ENCODE measurements around the gene VPS4B. TPM values are rescaled to one million over a fixed set of nuclear protein-coding genes. Genes with fewer than 3 reads are reported as not detected.

VPS4B gene
- total RNA-seq, 3 donors from 2014 or later: 83.8 to 167 (median 116) TPM

DNA sequence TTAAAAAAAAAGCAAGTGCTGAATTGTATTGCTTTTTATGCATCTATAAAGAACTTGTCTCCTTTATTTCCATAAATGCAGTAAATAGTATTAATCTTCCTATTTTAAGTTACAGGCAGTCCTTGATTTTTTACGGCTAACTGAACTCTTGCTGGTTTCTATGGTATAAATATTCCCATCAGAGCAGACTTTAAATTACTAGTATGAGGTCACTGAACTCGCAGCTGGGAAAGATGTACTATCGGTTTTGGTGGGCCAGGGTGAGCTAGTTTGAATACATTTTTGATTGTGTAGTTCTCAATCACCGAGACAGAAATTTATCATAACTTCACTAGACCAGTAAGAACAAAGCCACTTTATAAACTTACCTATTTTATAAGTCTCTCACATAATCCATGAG is 34.4 kb downstream of the VPS4B start:
- H3K9me3 ChIP-seq: no peaks in the 10 kb centered on the region
- intact Hi-C loops (cut with DNase I, micrococcal nuclease): no loop called here
- no peak for ATAC-seq
- DNase-seq: no peak
- H3K4me1 ChIP-seq (ENCODE audit: low read depth): no peaks in the 10 kb centered on the region
- H3K4me3 ChIP-seq: no peak overlapping the region
- H3K36me3 ChIP-seq (ENCODE audit: low read depth): no peaks in the 10 kb centered on the region
- TF ChIP-seq, protein P1, sequence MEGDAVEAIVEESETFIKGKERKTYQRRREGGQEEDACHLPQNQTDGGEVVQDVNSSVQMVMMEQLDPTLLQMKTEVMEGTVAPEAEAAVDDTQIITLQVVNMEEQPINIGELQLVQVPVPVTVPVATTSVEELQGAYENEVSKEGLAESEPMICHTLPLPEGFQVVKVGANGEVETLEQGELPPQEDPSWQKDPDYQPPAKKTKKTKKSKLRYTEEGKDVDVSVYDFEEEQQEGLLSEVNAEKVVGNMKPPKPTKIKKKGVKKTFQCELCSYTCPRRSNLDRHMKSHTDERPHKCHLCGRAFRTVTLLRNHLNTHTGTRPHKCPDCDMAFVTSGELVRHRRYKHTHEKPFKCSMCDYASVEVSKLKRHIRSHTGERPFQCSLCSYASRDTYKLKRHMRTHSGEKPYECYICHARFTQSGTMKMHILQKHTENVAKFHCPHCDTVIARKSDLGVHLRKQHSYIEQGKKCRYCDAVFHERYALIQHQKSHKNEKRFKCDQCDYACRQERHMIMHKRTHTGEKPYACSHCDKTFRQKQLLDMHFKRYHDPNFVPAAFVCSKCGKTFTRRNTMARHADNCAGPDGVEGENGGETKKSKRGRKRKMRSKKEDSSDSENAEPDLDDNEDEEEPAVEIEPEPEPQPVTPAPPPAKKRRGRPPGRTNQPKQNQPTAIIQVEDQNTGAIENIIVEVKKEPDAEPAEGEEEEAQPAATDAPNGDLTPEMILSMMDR (IDR thresholded peaks at IDR 0.05): no peak

DNA sequence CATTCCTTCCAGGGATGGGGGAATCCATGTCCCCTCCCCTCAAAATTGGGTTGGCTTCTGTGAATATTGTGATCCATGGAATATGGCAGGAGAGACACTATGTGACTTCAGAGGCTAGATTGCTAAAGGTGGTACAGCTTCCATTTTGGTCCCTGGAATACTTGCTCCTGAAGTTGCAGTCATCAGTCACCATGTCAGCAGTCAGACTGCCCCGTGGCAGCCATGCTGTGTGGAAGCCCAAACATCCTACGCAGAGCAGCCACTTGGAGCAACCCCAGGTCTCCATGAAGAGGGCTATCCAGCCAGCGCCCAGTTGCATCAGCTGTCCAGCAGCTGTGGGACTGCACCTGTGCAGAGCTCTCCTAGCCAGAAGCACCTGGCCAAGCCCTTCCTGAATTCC is 39.4 kb downstream of the VPS4B start:
- ATAC-seq: no peak
- DNase-seq: no peak
- TF ChIP-seq, protein P1 (IDR thresholded peaks at IDR 0.05): no peak
- Histone ChIP-seq H3K36me3 (ENCODE audit: low read depth) (no peaks in the 10 kb centered on the region), H3K4me1 (ENCODE audit: low read depth) (peaks cover 3% of the 10 kb centered on the region), H3K9me3 (no peaks in the 10 kb centered on the region), H3K4me3 (no peak overlapping the region)
- intact Hi-C loops (cut with DNase I, micrococcal nuclease): no loop called here

DNA sequence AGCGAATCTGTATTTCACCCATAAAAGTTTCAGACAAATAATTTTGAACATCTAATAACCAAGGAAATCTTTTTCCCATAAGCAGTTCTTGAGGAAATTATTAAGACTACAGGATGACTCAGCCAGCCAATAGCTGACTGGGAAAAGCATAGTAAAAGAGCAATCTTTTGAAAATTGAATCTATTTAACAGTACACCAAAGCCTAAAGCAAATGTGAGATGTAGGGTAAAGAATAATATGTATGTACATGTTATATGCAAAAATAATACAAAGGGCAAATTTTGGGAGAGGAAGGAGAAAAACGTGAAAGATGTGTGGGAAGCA is 42.7 kb downstream of the VPS4B start:
- TF ChIP-seq, protein P1 (IDR thresholded peaks at IDR 0.05): no peak
- ATAC-seq (no peak), DNase-seq (no peak)
- no peaks in the 10 kb centered on the region for H3K36me3 ChIP-seq (ENCODE audit: low read depth)
- intact Hi-C loops (cut with DNase I, micrococcal nuclease): no loop called here
- H3K4me1 ChIP-seq (ENCODE audit: low read depth): peaks cover 3% of the 10 kb centered on the region
- no peak overlapping the region for H3K4me3 ChIP-seq
- peaks cover 6% of the 10 kb centered on the region for H3K9me3 ChIP-seq

DNA sequence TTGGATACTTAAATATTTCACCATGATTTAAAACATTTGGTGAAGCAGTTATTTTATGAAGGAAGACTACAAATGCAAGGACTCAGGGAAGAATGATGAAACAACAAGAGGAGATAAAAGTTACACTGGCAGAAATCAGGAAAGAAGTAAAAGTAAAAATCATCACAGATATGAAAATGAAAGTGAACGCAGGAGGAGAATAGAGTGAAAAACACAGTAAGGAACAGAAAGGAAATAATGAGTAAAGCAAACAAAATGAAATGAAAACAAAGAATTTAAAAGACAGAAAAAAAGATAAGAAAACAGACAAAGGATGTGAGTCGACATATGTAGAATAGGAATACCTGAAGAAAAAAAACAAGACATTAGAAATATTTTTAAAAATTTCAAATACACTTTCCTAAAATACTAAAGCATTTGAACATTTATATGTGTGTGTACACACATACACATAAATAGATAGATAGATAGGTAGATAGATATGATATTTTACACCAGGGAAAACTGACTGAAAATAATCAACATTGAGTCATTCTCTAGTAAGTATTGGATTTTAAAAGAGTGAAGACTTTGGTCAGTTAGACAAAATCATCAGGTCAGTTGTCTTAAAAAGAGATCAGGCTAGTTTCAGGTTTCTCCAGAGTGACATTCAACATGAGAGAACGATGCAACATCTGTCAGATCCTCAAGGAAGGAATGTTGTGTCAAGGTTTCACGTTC is 43.2 kb downstream of the VPS4B start:
- DNase-seq: no peak
- Histone ChIP-seq H3K36me3 (ENCODE audit: low read depth) (no peaks in the 10 kb centered on the region), H3K4me3 (no peak overlapping the region), H3K4me1 (ENCODE audit: low read depth) (peaks cover 3% of the 10 kb centered on the region), H3K9me3 (peaks cover 6% of the 10 kb centered on the region)
- ATAC-seq: no peak
- intact Hi-C loops (cut with DNase I, micrococcal nuclease): no loop called here
- TF ChIP-seq, protein P1 (IDR thresholded peaks at IDR 0.05): no peak

DNA sequence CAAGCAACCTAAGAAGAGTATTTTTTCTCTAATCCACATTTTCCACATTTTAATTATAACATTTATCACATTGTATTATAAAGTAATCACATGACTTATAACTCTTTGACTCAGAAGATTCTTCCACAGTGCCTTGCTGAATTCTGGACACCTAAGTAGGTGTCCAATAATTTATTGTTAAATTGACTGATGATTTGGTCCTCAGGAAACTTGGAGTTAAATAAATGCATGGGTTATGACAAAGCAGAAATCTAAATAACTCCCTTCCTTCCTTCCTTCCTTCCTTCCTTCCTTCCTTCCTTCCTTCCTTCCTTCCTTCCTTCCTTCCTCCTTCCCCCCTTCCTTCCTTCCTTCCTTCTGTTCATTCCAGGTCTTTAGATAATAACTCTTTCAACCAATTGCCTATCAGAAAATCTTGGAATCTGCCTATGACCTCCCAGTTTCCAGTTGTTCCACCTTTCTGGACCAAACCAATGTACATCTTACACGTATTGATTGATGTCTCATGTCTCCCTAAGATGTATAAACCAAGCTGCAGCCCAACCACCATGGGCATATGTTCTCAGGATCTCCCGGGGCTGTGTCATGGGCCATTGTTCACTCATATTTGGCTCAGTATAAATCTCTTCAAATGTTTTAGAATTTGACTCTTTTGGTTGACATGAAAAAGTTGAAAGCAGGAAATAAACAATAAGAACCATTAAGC is 44.8 kb downstream of the VPS4B start:
- no peak for ATAC-seq
- DNase-seq: no peak
- no peak overlapping the region for H3K4me3 ChIP-seq
- peaks cover 3% of the 10 kb centered on the region for H3K4me1 ChIP-seq (ENCODE audit: low read depth)
- H3K9me3 ChIP-seq: peaks cover 6% of the 10 kb centered on the region
- TF ChIP-seq, protein P1 (IDR thresholded peaks at IDR 0.05): no peak
- intact Hi-C loops (cut with DNase I, micrococcal nuclease): no loop called here
- no peaks in the 10 kb centered on the region for H3K36me3 ChIP-seq (ENCODE audit: low read depth)
